Fibroblast of mammary gland (primary cell): ENCODE data around the gene PLEKHA1.
A peak's percentile ranks its signal among the peaks of the same experiment; 100 is the strongest.

Source experiments
- DNase-seq: peaks from one replicate; pipeline ENCODE4 v3.0.0-alpha.2; 2010; ENCODE audit warnings: low read depth
- H3K4me3 ChIP-seq: 2 replicates; pipeline ENCODE4 v1.5.1; 2011; ENCODE audit warnings: low read depth, mild to moderate bottlenecking, low read length, moderate library complexity; ENCODE audit not compliant: control insufficient read depth
- TF ChIP-seq, protein P1 (sequence below): conservative IDR thresholded peaks from 2 replicates; pipeline ENCODE4 v1.5.1; 2011; ENCODE audit warnings: low read depth, low read length, inconsistent platforms; ENCODE audit not compliant: control insufficient read depth, insufficient read depth

The PLEKHA1 gene

DNA sequence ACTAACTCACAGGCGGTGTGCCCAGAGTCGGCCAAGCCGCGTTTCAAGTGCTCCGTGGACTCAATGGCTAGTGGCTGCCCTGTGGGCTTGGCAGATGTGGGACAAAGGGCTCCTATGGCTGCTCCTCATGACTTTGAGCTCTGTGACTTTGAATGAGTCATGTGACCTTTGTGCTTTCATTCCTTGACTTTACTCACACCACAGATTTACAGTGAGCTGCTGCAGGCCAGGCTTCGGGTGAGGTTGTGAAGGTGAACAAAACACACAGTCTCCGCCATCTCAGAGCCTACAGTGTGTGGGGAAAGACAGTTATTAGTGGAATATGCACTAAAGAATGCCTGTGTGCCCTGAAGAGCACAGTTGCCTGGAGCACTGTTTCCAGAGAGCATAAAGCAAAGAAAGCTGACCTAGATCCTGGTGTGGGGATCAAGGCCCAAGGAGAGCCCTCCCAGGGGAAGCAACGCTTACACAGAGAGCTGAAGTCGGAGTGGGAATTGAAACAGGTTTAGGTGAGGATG is 29.7 kb upstream of the PLEKHA1 start:
- DNase-seq = peak; percentile 83
- TF ChIP-seq, protein P1, sequence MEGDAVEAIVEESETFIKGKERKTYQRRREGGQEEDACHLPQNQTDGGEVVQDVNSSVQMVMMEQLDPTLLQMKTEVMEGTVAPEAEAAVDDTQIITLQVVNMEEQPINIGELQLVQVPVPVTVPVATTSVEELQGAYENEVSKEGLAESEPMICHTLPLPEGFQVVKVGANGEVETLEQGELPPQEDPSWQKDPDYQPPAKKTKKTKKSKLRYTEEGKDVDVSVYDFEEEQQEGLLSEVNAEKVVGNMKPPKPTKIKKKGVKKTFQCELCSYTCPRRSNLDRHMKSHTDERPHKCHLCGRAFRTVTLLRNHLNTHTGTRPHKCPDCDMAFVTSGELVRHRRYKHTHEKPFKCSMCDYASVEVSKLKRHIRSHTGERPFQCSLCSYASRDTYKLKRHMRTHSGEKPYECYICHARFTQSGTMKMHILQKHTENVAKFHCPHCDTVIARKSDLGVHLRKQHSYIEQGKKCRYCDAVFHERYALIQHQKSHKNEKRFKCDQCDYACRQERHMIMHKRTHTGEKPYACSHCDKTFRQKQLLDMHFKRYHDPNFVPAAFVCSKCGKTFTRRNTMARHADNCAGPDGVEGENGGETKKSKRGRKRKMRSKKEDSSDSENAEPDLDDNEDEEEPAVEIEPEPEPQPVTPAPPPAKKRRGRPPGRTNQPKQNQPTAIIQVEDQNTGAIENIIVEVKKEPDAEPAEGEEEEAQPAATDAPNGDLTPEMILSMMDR = no peak
- H3K4me3 ChIP-seq = no peak overlapping the region

DNA sequence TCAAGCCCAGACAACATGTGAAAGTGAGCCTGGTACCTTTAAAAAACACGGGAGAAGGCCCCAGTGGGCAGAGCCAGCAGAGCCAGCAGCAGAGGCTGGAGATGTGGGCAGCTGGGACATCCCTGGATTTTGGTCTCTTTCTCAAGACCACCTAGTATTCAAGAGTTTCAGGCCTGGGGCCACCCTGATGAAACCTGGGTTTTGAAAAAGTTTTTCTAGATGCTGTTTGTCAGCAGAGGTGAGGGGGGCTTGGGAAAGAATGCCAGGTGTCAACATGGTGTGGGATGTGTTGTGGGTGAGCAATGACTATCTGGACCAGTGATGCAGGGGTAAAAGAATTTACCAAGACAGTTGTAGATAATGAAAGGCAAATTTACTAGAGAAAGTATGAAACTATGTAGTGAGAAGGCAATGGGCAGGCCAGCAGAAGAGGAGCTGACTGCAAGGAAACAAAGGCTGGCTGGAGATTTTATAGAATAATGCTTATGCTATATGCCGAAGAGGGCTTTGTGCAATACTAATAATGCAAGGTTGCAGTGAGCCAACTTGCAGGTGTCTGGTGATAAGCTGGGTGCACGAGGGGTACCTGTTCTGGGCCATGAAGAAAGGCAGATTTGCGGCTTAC is 28.1 kb upstream of the PLEKHA1 start:
- H3K4me3 ChIP-seq = no peak overlapping the region
- TF ChIP-seq, protein P1 = no peak
- DNase-seq = no peak

DNA sequence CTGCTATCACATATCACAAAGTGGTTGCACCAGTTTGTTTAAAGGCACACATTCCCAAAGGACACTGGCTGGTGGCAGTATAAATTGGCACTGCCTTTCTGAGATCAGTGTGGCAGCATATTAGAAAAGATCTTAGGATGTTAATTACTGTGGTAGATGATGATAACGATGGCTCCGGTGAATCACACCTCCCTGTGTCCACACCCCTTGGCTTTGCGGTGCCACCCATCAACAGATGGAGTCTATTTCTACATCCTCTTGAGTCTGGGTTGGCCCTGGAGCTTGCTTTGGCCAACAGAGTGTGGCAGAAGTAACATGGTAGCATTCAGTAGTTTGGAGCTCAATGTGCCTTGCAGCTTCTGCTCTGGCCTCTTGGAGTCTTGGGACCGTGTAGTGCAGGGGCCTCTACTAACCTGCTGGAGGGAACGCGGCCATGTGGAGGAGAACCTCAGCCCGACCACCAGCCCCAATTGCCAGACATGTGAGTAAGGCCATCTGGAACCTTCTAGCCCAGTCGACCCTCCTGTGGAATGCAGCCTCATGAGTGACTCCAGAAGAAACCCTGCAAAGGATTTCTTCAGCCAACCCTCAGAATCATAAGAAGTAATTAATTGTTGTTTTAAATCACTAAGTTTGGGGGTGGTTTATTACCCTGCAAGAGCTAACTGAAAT is 27.2 kb upstream of the PLEKHA1 start:
- TF ChIP-seq, protein P1 = no peak
- DNase-seq = no peak
- no peak overlapping the region for H3K4me3 ChIP-seq

DNA sequence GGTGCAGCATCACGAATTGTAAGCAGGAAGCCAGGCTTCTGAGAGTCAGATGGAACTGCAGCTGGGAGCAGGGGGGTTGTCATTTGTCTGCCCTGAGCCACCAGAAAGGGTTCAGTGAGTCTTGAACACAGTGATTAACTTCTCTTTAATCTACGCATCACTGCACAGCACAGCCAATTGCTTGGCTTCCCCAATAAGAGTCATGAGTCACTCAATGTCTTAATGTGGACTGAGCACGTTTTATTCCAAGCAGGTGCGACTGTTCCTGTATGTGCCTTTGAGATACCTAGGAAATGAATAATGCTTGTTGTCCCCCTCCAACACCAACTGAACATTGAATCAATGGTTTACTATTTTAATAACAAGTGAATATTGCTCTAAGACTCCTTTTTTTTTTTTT is 26.0 kb upstream of the PLEKHA1 start:
- DNase-seq = peak; percentile 8
- TF ChIP-seq, protein P1 = no peak

DNA sequence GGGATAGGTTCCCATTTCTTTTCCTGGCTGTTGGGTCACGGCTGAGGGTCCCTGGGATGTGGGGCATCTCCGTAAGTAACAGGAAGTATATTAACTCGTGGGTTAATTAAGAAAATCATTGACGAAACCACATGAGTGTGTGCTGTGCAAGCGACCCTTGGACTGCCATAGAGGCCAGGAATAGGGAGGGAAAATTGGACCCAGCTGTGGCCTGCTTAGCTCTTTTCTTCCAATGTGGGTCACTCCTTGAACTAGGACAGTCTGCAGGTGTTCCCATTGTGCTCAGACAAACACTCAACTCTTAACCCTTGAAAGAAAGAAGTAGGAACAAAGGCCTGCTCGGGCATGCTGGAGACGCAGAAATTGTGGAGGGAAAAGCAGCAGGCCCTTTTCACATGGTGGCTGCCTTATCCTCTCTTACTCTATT is 25.6 kb upstream of the PLEKHA1 start:
- TF ChIP-seq, protein P1 = no peak
- DNase-seq = no peak

More for the DNA sequence above, 26.0 kb upstream of the PLEKHA1 start:
- no peak overlapping the region for H3K4me3 ChIP-seq

DNA sequence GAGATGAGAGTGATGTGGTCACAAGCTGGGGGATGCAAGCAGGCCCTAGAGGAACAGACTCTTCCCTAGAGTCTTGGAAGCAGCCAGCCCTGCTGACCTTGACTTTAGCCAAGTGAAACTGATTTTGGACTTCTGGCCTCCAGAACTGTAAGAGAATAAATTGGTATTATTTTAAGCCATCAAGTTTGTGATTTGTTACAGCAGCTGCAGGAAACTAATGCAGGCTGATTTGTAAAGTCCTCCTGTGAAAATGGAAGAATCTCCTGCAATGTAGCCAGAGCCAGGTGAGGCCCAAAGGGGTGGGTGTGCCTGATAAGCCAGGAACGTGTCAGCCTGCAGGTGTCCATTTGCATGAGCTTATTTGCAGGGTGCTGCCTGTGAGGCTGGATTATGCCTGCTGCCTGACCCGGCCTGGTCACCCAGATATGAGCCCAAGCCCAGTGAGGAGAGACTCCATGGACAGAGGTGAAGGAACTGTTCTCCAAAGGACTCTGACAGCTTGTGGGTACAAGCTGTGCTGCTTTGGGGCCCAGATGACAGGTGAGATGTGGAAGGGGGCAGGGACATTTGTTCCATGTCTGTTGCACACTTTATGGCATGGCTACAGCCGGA is 24.6 kb upstream of the PLEKHA1 start:
- TF ChIP-seq, protein P1 = no peak

More for the DNA sequence above, 25.6 kb upstream of the PLEKHA1 start:
- no peak overlapping the region for H3K4me3 ChIP-seq

More for the DNA sequence above, 24.6 kb upstream of the PLEKHA1 start:
- no peak overlapping the region for H3K4me3 ChIP-seq
- no peak for DNase-seq
